HEK293 (cell line): Measurements from ENCODE around the gene HOXD9.

Experiments
- CTCF ChIA-PET: fragments of 350-600 bp; formaldehyde crosslinking; extraction: SDS; loops from one replicate; lab custom pipeline; 2021; ENCODE audit warnings: antibody characterized with exemption; lab: Yijun Ruan, JAX
- POLR2A ChIA-PET: fragments of 300-600 bp; formaldehyde crosslinking; extraction: SDS; loops from one replicate; lab custom pipeline; 2020; ENCODE audit warnings: antibody characterized with exemption, inconsistent platforms; lab: Yijun Ruan, JAX
- H3K27ac ChIP-seq: fragments of 200-500 bp; sonication (Bioruptor generic); 2 replicates; pipeline ENCODE4 v1.5.1; 2014; ENCODE audit warnings: low read depth, low read length, control low read depth, inconsistent platforms; ENCODE audit errors: extremely low read depth
- H3K36me3 ChIP-seq, 2 experiments: fragments of 200-500 bp in 1 of 2; sonication (Bioruptor generic) in 1 of 2; 1 replicate in 1 of 2; 2 replicates in 1 of 2; pipeline ENCODE4 v1.5.1; 2014 to 2017; ENCODE audit warnings: inconsistent platforms in 2 of 2, low read length in 2 of 2; ENCODE audit not compliant: control insufficient read depth in 2 of 2, insufficient read depth in 1 of 2
- H3K4me1 ChIP-seq: fragments of 200-500 bp; sonication (Bioruptor generic); 2 replicates; pipeline ENCODE4 v1.5.1; 2014; ENCODE audit warnings: mild to moderate bottlenecking, low read length, inconsistent platforms; ENCODE audit not compliant: control insufficient read depth, insufficient read depth
- H3K4me3 ChIP-seq: 2 replicates; pipeline ENCODE4 v1.5.1; 2011; ENCODE audit warnings: low read depth, mild to moderate bottlenecking, control low read depth, low read length, moderate library complexity
- H3K9me3 ChIP-seq: fragments of 200-500 bp; sonication (Bioruptor generic); 2 replicates; pipeline ENCODE4 v1.5.1; 2014; ENCODE audit warnings: low read depth, low read length, inconsistent platforms; ENCODE audit not compliant: control insufficient read depth, insufficient read depth
- BCL6B ChIP-seq: fragments of 450-650 bp; formaldehyde crosslinking; IDR thresholded peaks from 2 replicates; pipeline ENCODE4 v1.5.1; 2017; ENCODE audit warnings: missing biosample characterization, missing genetic modification characterization
- SP2 ChIP-seq: fragments of 450-650 bp; formaldehyde crosslinking; IDR thresholded peaks from 2 replicates; pipeline ENCODE4 v1.5.1; 2016; ENCODE audit warnings: missing biosample characterization, missing genetic modification characterization
- SP7 ChIP-seq: fragments of 450-650 bp; formaldehyde crosslinking; IDR thresholded peaks from 2 replicates; pipeline ENCODE4 v1.5.1; 2016; ENCODE audit warnings: missing biosample characterization, missing genetic modification characterization
- TRIM28 ChIP-seq: IDR thresholded peaks from 2 replicates; pipeline ENCODE4 v1.6.1; 2011; ENCODE audit warnings: low read length, control low read depth, borderline replicate concordance
- YY1 ChIP-seq: fragments of 450-650 bp; formaldehyde crosslinking; IDR thresholded peaks from 2 replicates; pipeline ENCODE4 v1.5.1; 2018; ENCODE audit warnings: missing biosample characterization, missing genetic modification characterization
- ZBTB48 ChIP-seq: fragments of 450-650 bp; formaldehyde crosslinking; IDR thresholded peaks from 2 replicates; pipeline ENCODE4 v1.5.1; 2016; ENCODE audit warnings: missing biosample characterization, missing genetic modification characterization
- ZFP37 ChIP-seq: fragments of 450-650 bp; formaldehyde crosslinking; IDR thresholded peaks from 2 replicates; pipeline ENCODE4 v1.5.1; 2016; ENCODE audit warnings: missing biosample characterization, missing genetic modification characterization
- ZNF19 ChIP-seq: fragments of 450-650 bp; formaldehyde crosslinking; IDR thresholded peaks from 2 replicates; pipeline ENCODE4; 2016; ENCODE audit warnings: missing biosample characterization, missing genetic modification characterization, low read depth
- ZNF202 ChIP-seq: fragments of 450-650 bp; formaldehyde crosslinking; IDR thresholded peaks from 2 replicates; pipeline ENCODE4 v1.5.1; 2016; ENCODE audit warnings: missing biosample characterization, missing genetic modification characterization, borderline replicate concordance
- ZNF223 ChIP-seq: fragments of 450-650 bp; formaldehyde crosslinking; IDR thresholded peaks from 2 replicates; pipeline ENCODE4 v1.5.1; 2016; ENCODE audit warnings: missing biosample characterization, missing genetic modification characterization
- ZNF48 ChIP-seq: fragments of 450-650 bp; formaldehyde crosslinking; IDR thresholded peaks from 2 replicates; pipeline ENCODE4 v1.5.1; 2016; ENCODE audit warnings: missing biosample characterization, missing genetic modification characterization
- ZNF529 ChIP-seq: fragments of 450-650 bp; formaldehyde crosslinking; IDR thresholded peaks from 2 replicates; pipeline ENCODE4 v1.5.1; 2017; ENCODE audit warnings: missing genetic modification characterization, missing biosample characterization; ENCODE audit not compliant: insufficient replicate concordance
- ZNF585B ChIP-seq: fragments of 450-650 bp; formaldehyde crosslinking; IDR thresholded peaks from 2 replicates; pipeline ENCODE4 v1.5.1; 2016; ENCODE audit warnings: missing biosample characterization, missing genetic modification characterization
- TF ChIP-seq, protein P1 (sequence below): fragments of 450-650 bp; formaldehyde crosslinking; IDR thresholded peaks from 2 replicates; pipeline ENCODE4 v1.5.1; 2016; ENCODE audit warnings: missing biosample characterization, missing genetic modification characterization, borderline replicate concordance
- TF ChIP-seq, protein P2 (sequence below): fragments of 450-650 bp; formaldehyde crosslinking; IDR thresholded peaks from 2 replicates; pipeline ENCODE4 v1.5.1; 2016; ENCODE audit warnings: missing biosample characterization, missing genetic modification characterization
- TF ChIP-seq, protein P3 (sequence below): fragments of 450-650 bp; IDR thresholded peaks from 2 replicates; pipeline ENCODE4 v1.5.1; 2018; ENCODE audit warnings: missing biosample characterization, mild to moderate bottlenecking, missing genetic modification characterization

The HOXD9 gene

DNA sequence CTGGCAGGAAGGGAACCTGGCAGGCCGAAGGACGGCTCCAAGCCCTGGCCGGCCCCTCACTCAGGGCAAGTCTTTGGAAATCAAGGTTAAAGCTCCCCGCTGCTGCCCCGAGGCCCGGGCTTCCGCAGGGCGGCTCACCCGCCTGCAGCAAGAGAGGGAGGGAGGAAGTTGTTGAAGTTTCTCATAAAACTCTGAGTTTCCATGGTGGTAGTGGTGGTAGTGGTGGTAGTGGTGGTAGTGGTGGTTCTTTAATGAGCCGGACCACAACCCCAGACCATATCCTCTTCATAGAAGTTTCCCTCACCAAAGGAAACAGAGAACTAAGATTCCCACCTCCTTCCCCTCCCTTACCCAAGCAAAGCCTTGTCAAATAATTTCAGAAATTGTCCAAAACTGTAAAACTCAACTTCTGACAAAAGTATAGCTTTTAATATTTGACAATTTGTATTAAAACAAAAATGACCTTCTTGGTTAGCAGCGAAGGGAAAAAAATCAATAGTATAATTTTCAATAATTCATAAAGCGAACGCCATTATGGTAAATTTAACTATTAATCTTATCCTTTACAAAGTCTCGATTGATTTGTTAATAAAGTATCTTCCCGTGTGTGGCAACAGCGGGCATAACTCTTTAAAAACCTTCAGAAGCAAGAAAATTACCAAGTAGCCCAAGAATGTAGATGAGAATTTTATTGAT lies 7.4 kb upstream of the HOXD9 start:
- ChIA-PET CTCF (interaction anchor here (0.7 to 0.9 kb wide), 2 partner anchors 12 to 551 kb away, joined by 3 to 4 read pairs; no protein-coding TSS in a partner anchor), POLR2A (no interaction called here)
- Histone ChIP-seq H3K4me3 (no peak overlapping the region), H3K9me3 (no peaks in the 10 kb centered on the region), H3K4me1 (no peaks in the 10 kb centered on the region), H3K36me3 (peaks cover 26 to 99% of the 10 kb centered on the region in 2 experiments; a peak in 2 of 3 replicates), H3K27ac (no peak overlapping the region)
- TF ChIP-seq, protein P1, sequence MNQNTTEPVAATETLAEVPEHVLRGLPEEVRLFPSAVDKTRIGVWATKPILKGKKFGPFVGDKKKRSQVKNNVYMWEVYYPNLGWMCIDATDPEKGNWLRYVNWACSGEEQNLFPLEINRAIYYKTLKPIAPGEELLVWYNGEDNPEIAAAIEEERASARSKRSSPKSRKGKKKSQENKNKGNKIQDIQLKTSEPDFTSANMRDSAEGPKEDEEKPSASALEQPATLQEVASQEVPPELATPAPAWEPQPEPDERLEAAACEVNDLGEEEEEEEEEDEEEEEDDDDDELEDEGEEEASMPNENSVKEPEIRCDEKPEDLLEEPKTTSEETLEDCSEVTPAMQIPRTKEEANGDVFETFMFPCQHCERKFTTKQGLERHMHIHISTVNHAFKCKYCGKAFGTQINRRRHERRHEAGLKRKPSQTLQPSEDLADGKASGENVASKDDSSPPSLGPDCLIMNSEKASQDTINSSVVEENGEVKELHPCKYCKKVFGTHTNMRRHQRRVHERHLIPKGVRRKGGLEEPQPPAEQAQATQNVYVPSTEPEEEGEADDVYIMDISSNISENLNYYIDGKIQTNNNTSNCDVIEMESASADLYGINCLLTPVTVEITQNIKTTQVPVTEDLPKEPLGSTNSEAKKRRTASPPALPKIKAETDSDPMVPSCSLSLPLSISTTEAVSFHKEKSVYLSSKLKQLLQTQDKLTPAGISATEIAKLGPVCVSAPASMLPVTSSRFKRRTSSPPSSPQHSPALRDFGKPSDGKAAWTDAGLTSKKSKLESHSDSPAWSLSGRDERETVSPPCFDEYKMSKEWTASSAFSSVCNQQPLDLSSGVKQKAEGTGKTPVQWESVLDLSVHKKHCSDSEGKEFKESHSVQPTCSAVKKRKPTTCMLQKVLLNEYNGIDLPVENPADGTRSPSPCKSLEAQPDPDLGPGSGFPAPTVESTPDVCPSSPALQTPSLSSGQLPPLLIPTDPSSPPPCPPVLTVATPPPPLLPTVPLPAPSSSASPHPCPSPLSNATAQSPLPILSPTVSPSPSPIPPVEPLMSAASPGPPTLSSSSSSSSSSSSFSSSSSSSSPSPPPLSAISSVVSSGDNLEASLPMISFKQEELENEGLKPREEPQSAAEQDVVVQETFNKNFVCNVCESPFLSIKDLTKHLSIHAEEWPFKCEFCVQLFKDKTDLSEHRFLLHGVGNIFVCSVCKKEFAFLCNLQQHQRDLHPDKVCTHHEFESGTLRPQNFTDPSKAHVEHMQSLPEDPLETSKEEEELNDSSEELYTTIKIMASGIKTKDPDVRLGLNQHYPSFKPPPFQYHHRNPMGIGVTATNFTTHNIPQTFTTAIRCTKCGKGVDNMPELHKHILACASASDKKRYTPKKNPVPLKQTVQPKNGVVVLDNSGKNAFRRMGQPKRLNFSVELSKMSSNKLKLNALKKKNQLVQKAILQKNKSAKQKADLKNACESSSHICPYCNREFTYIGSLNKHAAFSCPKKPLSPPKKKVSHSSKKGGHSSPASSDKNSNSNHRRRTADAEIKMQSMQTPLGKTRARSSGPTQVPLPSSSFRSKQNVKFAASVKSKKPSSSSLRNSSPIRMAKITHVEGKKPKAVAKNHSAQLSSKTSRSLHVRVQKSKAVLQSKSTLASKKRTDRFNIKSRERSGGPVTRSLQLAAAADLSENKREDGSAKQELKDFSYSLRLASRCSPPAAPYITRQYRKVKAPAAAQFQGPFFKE, result no peak
- TF ChIP-seq ZBTB48 (tag by site-specific recombination) (no peak), ZNF19 (no peak), TRIM28 (no peak)
- TF ChIP-seq, protein P2, sequence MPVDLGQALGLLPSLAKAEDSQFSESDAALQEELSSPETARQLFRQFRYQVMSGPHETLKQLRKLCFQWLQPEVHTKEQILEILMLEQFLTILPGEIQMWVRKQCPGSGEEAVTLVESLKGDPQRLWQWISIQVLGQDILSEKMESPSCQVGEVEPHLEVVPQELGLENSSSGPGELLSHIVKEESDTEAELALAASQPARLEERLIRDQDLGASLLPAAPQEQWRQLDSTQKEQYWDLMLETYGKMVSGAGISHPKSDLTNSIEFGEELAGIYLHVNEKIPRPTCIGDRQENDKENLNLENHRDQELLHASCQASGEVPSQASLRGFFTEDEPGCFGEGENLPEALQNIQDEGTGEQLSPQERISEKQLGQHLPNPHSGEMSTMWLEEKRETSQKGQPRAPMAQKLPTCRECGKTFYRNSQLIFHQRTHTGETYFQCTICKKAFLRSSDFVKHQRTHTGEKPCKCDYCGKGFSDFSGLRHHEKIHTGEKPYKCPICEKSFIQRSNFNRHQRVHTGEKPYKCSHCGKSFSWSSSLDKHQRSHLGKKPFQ (tag by site-specific recombination), result no peak

- H3K36me3 ChIP-seq, result peaks cover 17 to 99% of the 10 kb centered on the region in 2 experiments; a peak in 2 of 3 replicates
- ChIA-PET CTCF (interaction anchor here (0.6 kb wide), 1 partner anchor 11 kb away, joined by 3 read pairs; no protein-coding TSS in a partner anchor), POLR2A (no interaction called here)
- no peaks in the 10 kb centered on the region for H3K4me1 ChIP-seq
- H3K9me3 ChIP-seq, result no peaks in the 10 kb centered on the region
- TF ChIP-seq BCL6B (tag by site-specific recombination), result no peak
- no peak for TF ChIP-seq ZNF529 (tag by site-specific recombination)
- TF ChIP-seq ZNF48 (tag by site-specific recombination), result no peak
- TF ChIP-seq ZNF202 (tag by site-specific recombination), result 0 out of 2 replicates have a peak, but pooled peaks have one; percentile 36
- TF ChIP-seq YY1 (tag by site-specific recombination), result no peak
- peak; percentile 42; the same call in 1 of the 2 replicates for TF ChIP-seq ZNF585B (tag by site-specific recombination)
- TF ChIP-seq SP2 (tag by site-specific recombination), result no peak
- no peak for TF ChIP-seq ZNF223
- no peak for TF ChIP-seq ZFP37
- TF ChIP-seq SP7 (tag by site-specific recombination), result no peak
- TF ChIP-seq, protein P3, sequence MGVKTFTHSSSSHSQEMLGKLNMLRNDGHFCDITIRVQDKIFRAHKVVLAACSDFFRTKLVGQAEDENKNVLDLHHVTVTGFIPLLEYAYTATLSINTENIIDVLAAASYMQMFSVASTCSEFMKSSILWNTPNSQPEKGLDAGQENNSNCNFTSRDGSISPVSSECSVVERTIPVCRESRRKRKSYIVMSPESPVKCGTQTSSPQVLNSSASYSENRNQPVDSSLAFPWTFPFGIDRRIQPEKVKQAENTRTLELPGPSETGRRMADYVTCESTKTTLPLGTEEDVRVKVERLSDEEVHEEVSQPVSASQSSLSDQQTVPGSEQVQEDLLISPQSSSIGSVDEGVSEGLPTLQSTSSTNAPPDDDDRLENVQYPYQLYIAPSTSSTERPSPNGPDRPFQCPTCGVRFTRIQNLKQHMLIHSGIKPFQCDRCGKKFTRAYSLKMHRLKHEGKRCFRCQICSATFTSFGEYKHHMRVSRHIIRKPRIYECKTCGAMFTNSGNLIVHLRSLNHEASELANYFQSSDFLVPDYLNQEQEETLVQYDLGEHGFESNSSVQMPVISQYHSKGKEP (tag by site-specific recombination), result no peak
- peak within 1 kb of the TSS; percentile 11; the same call in 1 of the 2 replicates for H3K4me3 ChIP-seq
- peak within 1 kb of the TSS; percentile 34; the same call in 1 of the 2 replicates for H3K27ac ChIP-seq
These were observed 6.4 kb upstream of the HOXD9 start, which contains the start of gene HOXD10 for GRCh38 chr2:176115883-176116813. Gene HOXD10, plus strand, starts transcription at chr2:176116778. Its CDS starts 56 bp downstream, at chr2:176116834.
